GM23338 (cell line): Measurements from ENCODE around the gene PHKG2. TPM values are rescaled to one million over a fixed set of nuclear protein-coding genes. Genes with fewer than 3 reads are reported as not detected.

Experiments
- ATAC-seq: fragments of 200-7000 bp; cut with Tn5 transposase; 3 replicates; pipeline ENCODE4 v1.9.1; 2020
- DNase-seq: peaks from one replicate; pipeline ENCODE4 v3.0.0-alpha.2; 2015; ENCODE audit warnings: low spot score
- H2AFZ ChIP-seq: fragments of 200-600 bp; sonication (generic); 2 replicates; pipeline ENCODE4 v1.8.0; 2016; ENCODE audit warnings: antibody characterized with exemption, mild to moderate bottlenecking, moderate library complexity
- H3F3A ChIP-seq: fragments of 200-600 bp; sonication (generic); replicated peaks from 2 replicates; pipeline ENCODE4 v1.8.0; 2017; ENCODE audit warnings: antibody characterized with exemption, mixed run types, low read depth
- H3K27ac ChIP-seq: fragments of 200-600 bp; sonication (generic); 2 replicates; pipeline ENCODE4 v1.6.1; 2016; ENCODE audit warnings: low read depth
- H3K27me3 ChIP-seq: fragments of 200-600 bp; sonication (generic); 2 replicates; pipeline ENCODE4 v1.8.0; 2016; ENCODE audit warnings: mild to moderate bottlenecking, mixed run types, moderate library complexity; ENCODE audit not compliant: insufficient read depth
- H3K36me3 ChIP-seq: fragments of 200-600 bp; sonication (generic); 2 replicates; pipeline ENCODE4 v1.8.0; 2016; ENCODE audit warnings: mild to moderate bottlenecking; ENCODE audit not compliant: insufficient read depth
- H3K4me1 ChIP-seq: fragments of 200-600 bp; sonication (generic); 2 replicates; pipeline ENCODE4 v1.8.0; 2016; ENCODE audit warnings: mild to moderate bottlenecking, moderate library complexity; ENCODE audit not compliant: insufficient read depth
- H3K4me2 ChIP-seq: fragments of 200-600 bp; sonication (generic); 2 replicates; pipeline ENCODE4 v1.7.1; 2017; ENCODE audit warnings: mixed run types
- H3K4me3 ChIP-seq: fragments of 200-600 bp; sonication (generic); 2 replicates; pipeline ENCODE4 v1.6.1; 2016; ENCODE audit warnings: mixed run types
- H3K79me2 ChIP-seq: fragments of 200-600 bp; sonication (generic); replicated peaks from 2 replicates; pipeline ENCODE4 v1.8.0; 2017; ENCODE audit warnings: mild to moderate bottlenecking; ENCODE audit not compliant: insufficient read depth
- H3K9me2 ChIP-seq: fragments of 200-600 bp; sonication (generic); 2 replicates; pipeline ENCODE4 v1.8.0; 2017; ENCODE audit not compliant: insufficient read depth
- H4K20me1 ChIP-seq: fragments of 200-600 bp; sonication (generic); replicated peaks from 2 replicates; pipeline ENCODE4 v1.8.0; 2017; ENCODE audit warnings: mild to moderate bottlenecking; ENCODE audit not compliant: insufficient read depth
- H3K27ac Mint-ChIP-seq: 2 replicates; pipeline ENCODE4 v1.8.0; 2020; ENCODE audit warnings: inconsistent platforms, mild to moderate bottlenecking, moderate library complexity, mixed read lengths
- H3K27me3 Mint-ChIP-seq: 3 replicates; pipeline ENCODE4 v1.8.0; 2022; ENCODE audit warnings: low read depth, mild to moderate bottlenecking, moderate library complexity, mixed read lengths, inconsistent platforms; ENCODE audit not compliant: insufficient read depth, poor library complexity
- H3K36me3 Mint-ChIP-seq: 3 replicates; pipeline ENCODE4 v1.8.0; 2021; ENCODE audit warnings: low read depth, mild to moderate bottlenecking, inconsistent platforms, moderate library complexity, mixed read lengths
- H3K4me1 Mint-ChIP-seq: 3 replicates; pipeline ENCODE4 v1.8.0; 2020; ENCODE audit warnings: mild to moderate bottlenecking, inconsistent platforms, mixed read lengths
- H3K4me3 Mint-ChIP-seq: 3 replicates; pipeline ENCODE4 v1.8.0; 2021; ENCODE audit warnings: moderate library complexity, mild to moderate bottlenecking, inconsistent platforms, mixed read lengths
- H3K9me3 Mint-ChIP-seq: 3 replicates; pipeline ENCODE4 v1.8.0; 2020; ENCODE audit warnings: moderate library complexity, mild to moderate bottlenecking, inconsistent platforms, mixed read lengths
- CREB1 ChIP-seq: fragments of 250-450 bp; sonication (Bioruptor Pico); IDR thresholded peaks from 2 replicates; pipeline ENCODE4 v1.5.0; 2020; ENCODE audit warnings: low read depth, mild to moderate bottlenecking, moderate library complexity
- CTCF ChIP-seq, 2 experiments: fragments of 200-600 bp in 1 of 2; sonication (generic) in 1 of 2; conservative IDR thresholded peaks; 2 replicates each; pipeline versions ENCODE4 v1.5.1 to v1.6.1; 2016 to 2017; ENCODE audit warnings: antibody characterized with exemption in 2 of 2, low read depth in 2 of 2, mild to moderate bottlenecking in 2 of 2, moderate library complexity in 1 of 2
- ETS1 ChIP-seq: IDR thresholded peaks from 2 replicates; pipeline ENCODE4 v1.6.1; 2016; ENCODE audit warnings: antibody characterized with exemption
- EZH2 ChIP-seq: fragments of 200-600 bp; sonication (generic); IDR thresholded peaks from one replicate; pipeline ENCODE4 v1.8.0; 2017; ENCODE audit warnings: antibody characterized with exemption, mild to moderate bottlenecking, low read depth; ENCODE audit not compliant: unreplicated experiment
- JUNB ChIP-seq: IDR thresholded peaks from one replicate; pipeline ENCODE4 v1.6.1; 2016; ENCODE audit warnings: antibody characterized with exemption; ENCODE audit not compliant: unreplicated experiment
- NANOG ChIP-seq: IDR thresholded peaks from 2 replicates; pipeline ENCODE4 v1.6.1; 2016; ENCODE audit warnings: antibody characterized with exemption, borderline replicate concordance
- POLR2AphosphoS5 ChIP-seq: IDR thresholded peaks from 2 replicates; pipeline ENCODE4 v1.6.1; 2016; ENCODE audit warnings: antibody characterized with exemption, low read depth
- REST ChIP-seq: IDR thresholded peaks from one replicate; pipeline ENCODE4 v1.6.1; 2018; ENCODE audit warnings: antibody characterized with exemption; ENCODE audit not compliant: unreplicated experiment
- STAT1 ChIP-seq: IDR thresholded peaks from one replicate; pipeline ENCODE4 v1.6.1; 2016; ENCODE audit warnings: antibody characterized with exemption; ENCODE audit not compliant: unreplicated experiment
- ZNF114 ChIP-seq: fragments of 250-450 bp; sonication (Bioruptor Pico); IDR thresholded peaks from 2 replicates; pipeline ENCODE4 v1.5.0; 2020; ENCODE audit warnings: mild to moderate bottlenecking, moderate library complexity
- ZNF331 ChIP-seq: fragments of 250-450 bp; sonication (Bioruptor Pico); IDR thresholded peaks from 2 replicates; pipeline ENCODE4 v1.5.0; 2020; ENCODE audit warnings: low read depth, mild to moderate bottlenecking, moderate library complexity
- ZNF462 ChIP-seq: fragments of 250-450 bp; sonication (Bioruptor Pico); IDR thresholded peaks from 2 replicates; pipeline ENCODE4 v1.5.0; 2020; ENCODE audit warnings: mild to moderate bottlenecking, moderate library complexity
- polyA plus RNA-seq: library from polyadenylated mRNA; unstranded; fragments of >200 nt; fragmentation: Nextera tagmentation; extraction: Ambion mirVana; gene quantifications from 2 replicates; pipeline ENCODE4 v1.2.1, GENCODE V29; 2016
- total RNA-seq: library from RNA; depleted of rRNA; stranded (reverse); fragments of >200 nt; shearing (Covaris generic); gene quantifications from 2 replicates; pipeline ENCODE4 v1.2.3, GENCODE V29; 2014

PHKG2 gene
- total and polyA plus RNA-seq, 2 experiments from 2014 or later = 26.9 to 27.0 TPM

GRCh38 chr16:30764816-30765465 is 16.7 kb downstream of the PHKG2 start:
- Histone ChIP-seq H3K79me2 (peaks cover 24% of the 10 kb centered on the region), H3K4me1 (peaks cover 6% of the 10 kb centered on the region; the same call in 1 of the 2 replicates), H3F3A (0 out of 2 replicates have a peak, but pooled peaks cover 7% of the 10 kb centered on the region), H3K27ac (no peak overlapping the region), H3K4me2 (no peak overlapping the region), H3K27me3 (no peaks in the 10 kb centered on the region), H3K9me2 (no peaks in the 10 kb centered on the region), H3K4me3 (no peak overlapping the region), H4K20me1 (peaks cover 32% of the 10 kb centered on the region), H2AFZ (no peak overlapping the region), H3K36me3 (peaks cover 44% of the 10 kb centered on the region)
- H3K36me3 Mint-ChIP-seq = peaks cover 74% of the 10 kb centered on the region
- H3K4me3 Mint-ChIP-seq = no peak overlapping the region; the same call in 2 of the 3 replicates
- H3K27ac Mint-ChIP-seq = no peak overlapping the region
- DNase-seq (no peak), ATAC-seq (no peak)
- H3K9me3 Mint-ChIP-seq = no peaks in the 10 kb centered on the region; the same call in 2 of the 3 replicates
- TF ChIP-seq POLR2AphosphoS5 = no peak
- no peak for TF ChIP-seq CTCF (conservative IDR thresholded peaks at IDR 0.05; ENCODE audit: low read depth in 2 of 2)
- TF ChIP-seq EZH2 = no peak
- TF ChIP-seq ZNF462 (CRISPR knock-in tag) = no peak
- TF ChIP-seq ETS1 = no peak
- TF ChIP-seq REST = no peak
- TF ChIP-seq NANOG = no peak
- no peak for TF ChIP-seq STAT1
- TF ChIP-seq CREB1 (CRISPR knock-in tag) = no peak
- no peak for TF ChIP-seq ZNF114 (CRISPR knock-in tag)
- TF ChIP-seq ZNF331 (CRISPR knock-in tag) = no peak
- no peak for TF ChIP-seq JUNB
- H3K27me3 Mint-ChIP-seq = peaks cover 24% of the 10 kb centered on the region
- H3K4me1 Mint-ChIP-seq = peaks cover 16% of the 10 kb centered on the region
